Body of pancreas (tissue), 4 donors: ENCODE results near the gene TMPRSS9. TPM values are rescaled to one million over a fixed set of nuclear protein-coding genes. Genes with fewer than 3 reads are reported as not detected.
A peak's percentile ranks its signal among the peaks of the same experiment; 100 is the strongest.

ENCODE experiments used
- ATAC-seq: fragments of 150-250 bp; one replicate; pipeline ENCODE4 v1.9.1; 2016
- DNase-seq, 4 donors: peaks; one replicate each; pipeline ENCODE4 v3.0.0-alpha.2; 2019
- H3K27ac ChIP-seq, 4 donors: fragments of 200-600 bp; sonication (generic); 1 replicate in 3 of 4; 2 replicates in 1 of 4; pipeline versions ENCODE4 v1.5.1 to v1.6.1; 2016 to 2019; ENCODE audit warnings: mild to moderate bottlenecking in 1 of 4, mixed read lengths in 1 of 4, moderate library complexity in 1 of 4
- H3K27me3 ChIP-seq, 2 donors: fragments of 200-600 bp; sonication (generic); one replicate each; pipeline ENCODE4 v1.6.0; 2016; ENCODE audit warnings: mild to moderate bottlenecking in 1 of 2
- H3K36me3 ChIP-seq, 2 donors: fragments of 200-600 bp; sonication (generic); replicated peaks in 1 of 2; 2 replicates each; pipeline ENCODE4 v1.5.1; 2016; ENCODE audit warnings: low read depth in 2 of 2; ENCODE audit not compliant: insufficient read depth in 1 of 2
- H3K4me1 ChIP-seq: fragments of 200-600 bp; sonication (generic); one replicate; pipeline ENCODE4 v1.6.0; 2016
- H3K4me3 ChIP-seq, 2 donors: fragments of 200-600 bp; sonication (generic); 1 replicate in 1 of 2; 2 replicates in 1 of 2; pipeline ENCODE4 v1.5.1; 2016 to 2019
- H3K9me3 ChIP-seq, 3 donors: fragments of 200-600 bp; sonication (generic); 1 replicate in 2 of 3; 2 replicates in 1 of 3; pipeline ENCODE4 v1.5.1; 2016
- CTCF ChIP-seq, 7 experiments: fragments of 450-650 bp in 4 of 7; fragments of 200-600 bp in 3 of 7; sonication (generic) in 3 of 7; IDR thresholded peaks; one replicate each; pipeline ENCODE4 v1.5.1; 2016 to 2019; ENCODE audit warnings: antibody characterized with exemption in 7 of 7
- POLR2A ChIP-seq, 3 donors: fragments of 450-650 bp; IDR thresholded peaks; one replicate each; pipeline ENCODE4 v1.6.1; 2016; ENCODE audit warnings: antibody characterized with exemption in 3 of 3, mild to moderate bottlenecking in 2 of 3
- WGBS, 2 donors: methylation state at CpG; one replicate each; pipeline ENCODE4 v1.1.5; 2017; 5-methylcytosine and 5-hydroxymethylcytosine counted together
- intact Hi-C: fragments of 100-400 bp; cut with DNase I; formaldehyde crosslinking; loops from one replicate; pipeline ENCODE4 v1.15.1; 2023
- total RNA-seq, 2 donors: library from RNA; depleted of rRNA; stranded (reverse); fragments of >200 nt; gene quantifications; one replicate each; pipeline ENCODE4 v1.1.0, GENCODE V29; 2016

TMPRSS9 gene
- not detected for total RNA-seq

- Histone ChIP-seq H3K9me3 (no peaks in the 10 kb centered on the region), H3K27me3 (peaks cover 0 to 10% of the 10 kb centered on the region in 2 donors), H3K4me1 (no peaks in the 10 kb centered on the region), H3K27ac (no peak within 1 kb of the TSS), H3K4me3 (no peak within 1 kb of the TSS), H3K36me3 (no peaks in the 10 kb centered on the region)
- ATAC-seq = no peak
- DNase-seq = no peak
- TF ChIP-seq POLR2A (IDR thresholded peaks at IDR 0.05) (no peak), CTCF (IDR thresholded peaks at IDR 0.05) (no peak)
- WGBS, 2 donors = 10 to 32% methylated on average over 14 to 38 of the region's 44 CpGs
- intact Hi-C loops = no loop called here
These were observed at the start of gene TMPRSS9 for GRCh38 chr19:2359992-2360685. Gene TMPRSS9 (plus strand): TSS chr19:2360265. CDS start chr19:2389786, 29,521 bp downstream.

- Histone ChIP-seq H3K36me3 (no peaks in the 10 kb centered on the region), H3K9me3 (no peaks in the 10 kb centered on the region), H3K27me3 (peaks cover 0 to 8% of the 10 kb centered on the region in 2 donors), H3K4me3 (no peak overlapping the region), H3K4me1 (peaks cover 7% of the 10 kb centered on the region), H3K27ac (no peak overlapping the region)
- ATAC-seq (no peak), DNase-seq (no peak)
- no peak for TF ChIP-seq POLR2A (IDR thresholded peaks at IDR 0.05)
- TF ChIP-seq CTCF (IDR thresholded peaks at IDR 0.05) = no peak
- intact Hi-C loops = no loop called here
- WGBS, 2 donors = 90 to 98% methylated on average over 4 of the region's 4 CpGs
These were observed 49.0 kb upstream of the TMPRSS9 start for GRCh38 chr19:2311093-2311492.

GRCh38 chr19:2312820-2313501 lies 47.1 kb upstream of the TMPRSS9 start:
- TF ChIP-seq POLR2A (IDR thresholded peaks at IDR 0.05) = no peak
- no peak for TF ChIP-seq CTCF (IDR thresholded peaks at IDR 0.05)
- Histone ChIP-seq H3K4me1 (peaks cover 7% of the 10 kb centered on the region), H3K27me3 (peaks cover 0 to 4% of the 10 kb centered on the region in 2 donors), H3K9me3 (no peaks in the 10 kb centered on the region), H3K36me3 (no peaks in the 10 kb centered on the region), H3K27ac (no peak overlapping the region), H3K4me3 (no peak overlapping the region)
- ATAC-seq (no peak), DNase-seq (no peak)
- WGBS, 2 donors = 33 to 67% methylated on average over 7 to 27 of the region's 28 CpGs
- intact Hi-C loops = no loop called here

GRCh38 chr19:2315121-2315817 lies 44.8 kb upstream of the TMPRSS9 start:
- no peak for ATAC-seq
- no peak for DNase-seq
- no peaks in the 10 kb centered on the region for H3K9me3 ChIP-seq
- H3K27me3 ChIP-seq = no peaks in the 10 kb centered on the region
- no peaks in the 10 kb centered on the region for H3K36me3 ChIP-seq
- TF ChIP-seq POLR2A (IDR thresholded peaks at IDR 0.05) = no peak
- TF ChIP-seq CTCF (IDR thresholded peaks at IDR 0.05) = no peak
- no peaks in the 10 kb centered on the region for H3K4me1 ChIP-seq
- peak overlapping the region in 1 of 4 donors; percentile 32 for H3K27ac ChIP-seq
- H3K4me3 ChIP-seq = no peak overlapping the region
- WGBS, 2 donors = 79 to 82% methylated on average over 7 of the region's 7 CpGs
- intact Hi-C loops = no loop called here
